HG03159 (cell line): ENCODE measurements around the gene COL9A2.

Source experiments
- ATAC-seq: cut with Tn5 transposase; IDR thresholded peaks from one replicate; pipeline ENCODE4 v1.9.1; 2021; ENCODE audit warnings: mild to moderate bottlenecking, moderate library complexity; ENCODE audit not compliant: unreplicated experiment

Gene COL9A2

DNA sequence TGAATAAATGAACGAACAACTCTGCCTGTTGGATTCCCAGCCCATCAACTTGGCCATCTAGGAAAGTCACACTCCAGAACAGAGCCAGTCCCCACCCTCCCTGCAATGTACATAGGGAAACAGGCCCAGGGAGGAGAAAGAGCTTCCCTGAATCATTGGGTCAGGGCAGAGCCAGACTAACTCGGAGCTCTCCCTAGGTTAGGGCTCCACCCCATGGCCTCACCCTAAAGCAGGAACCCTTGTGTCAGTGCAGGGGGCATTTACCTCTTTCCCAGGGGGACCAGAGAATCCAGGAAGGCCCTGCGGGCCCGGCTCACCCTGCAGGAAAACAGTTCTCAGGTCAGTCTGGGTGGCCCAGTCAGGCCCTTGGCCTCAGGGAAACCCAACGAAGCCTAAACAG lies 11.6 kb downstream of the COL9A2 start:
- no peak for ATAC-seq

DNA sequence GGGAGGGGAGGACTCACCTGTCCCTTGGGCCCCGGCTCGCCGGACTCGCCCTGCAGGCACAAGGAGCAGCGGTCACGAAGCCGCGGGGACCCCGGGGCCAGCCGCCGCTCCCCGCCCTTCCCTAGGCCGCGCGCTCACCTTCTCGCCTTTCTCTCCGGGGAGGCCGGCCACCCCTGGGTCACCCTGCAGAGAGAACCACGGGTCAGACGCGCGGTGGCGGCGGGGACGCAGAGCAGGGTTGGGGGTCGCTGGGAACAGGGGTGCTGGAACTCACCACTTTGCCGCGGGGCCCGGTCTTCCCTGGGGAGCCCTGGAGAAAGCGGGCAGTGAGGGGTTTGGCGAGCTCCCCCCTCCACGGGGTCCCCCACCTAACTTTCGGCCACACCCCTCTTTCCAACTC lies 13.3 kb downstream of the COL9A2 start:
- ATAC-seq = no peak

DNA sequence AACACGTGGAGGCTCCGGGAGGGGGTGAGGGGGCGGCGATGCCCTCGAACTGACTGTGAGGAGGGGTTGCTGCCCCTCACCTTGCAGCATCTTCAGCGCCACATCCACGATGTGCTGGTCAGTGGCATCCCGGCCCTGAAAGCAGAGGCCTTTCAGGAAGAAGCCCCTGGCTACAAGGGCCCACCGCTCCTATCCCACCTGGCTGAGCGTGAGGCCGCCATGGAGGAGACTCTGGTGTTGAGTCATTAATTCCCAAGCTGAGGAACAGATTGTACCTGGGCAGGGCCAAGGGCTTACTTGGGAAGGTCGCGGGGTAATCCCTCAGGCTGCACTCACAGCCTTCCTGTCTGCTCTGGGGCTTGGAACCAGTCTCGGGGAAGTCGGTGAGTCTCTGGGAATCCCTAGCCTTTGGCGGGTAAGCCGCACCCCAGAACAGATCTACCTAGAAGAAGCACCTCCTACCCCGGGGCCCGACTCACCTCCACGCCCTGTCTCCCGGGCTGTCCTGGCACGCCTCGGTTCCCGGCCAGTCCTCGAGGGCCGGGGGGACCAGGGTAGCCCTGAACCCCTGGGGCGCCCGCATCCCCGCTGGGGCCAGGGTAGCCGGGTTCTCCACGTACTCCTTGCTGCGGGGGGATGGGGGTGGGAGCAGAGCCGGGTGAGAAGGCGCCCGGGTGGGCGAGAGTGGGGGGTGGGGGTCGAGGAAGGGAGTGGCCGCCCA lies 13.9 kb downstream of the COL9A2 start:
- ATAC-seq = no peak

DNA sequence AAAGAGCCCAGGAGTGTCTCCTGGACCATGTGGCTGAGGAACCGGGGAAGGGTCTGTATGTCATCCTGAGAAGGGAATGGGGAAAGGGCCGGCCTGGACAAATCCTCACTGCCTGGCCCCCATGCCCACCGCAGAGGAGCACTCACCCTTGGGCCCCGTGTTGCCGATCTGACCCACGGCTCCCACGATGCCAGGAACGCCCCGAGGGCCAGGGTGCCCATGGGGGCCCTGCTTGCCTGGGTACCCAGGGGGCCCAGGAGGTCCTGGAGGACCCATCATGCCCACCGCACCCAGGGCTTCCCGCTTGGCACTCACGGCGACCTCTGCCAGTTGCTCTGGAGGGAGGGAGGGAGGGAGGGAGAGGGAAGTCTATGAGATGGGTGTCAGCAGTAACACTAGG lies 14.6 kb downstream of the COL9A2 start:
- no peak for ATAC-seq

DNA sequence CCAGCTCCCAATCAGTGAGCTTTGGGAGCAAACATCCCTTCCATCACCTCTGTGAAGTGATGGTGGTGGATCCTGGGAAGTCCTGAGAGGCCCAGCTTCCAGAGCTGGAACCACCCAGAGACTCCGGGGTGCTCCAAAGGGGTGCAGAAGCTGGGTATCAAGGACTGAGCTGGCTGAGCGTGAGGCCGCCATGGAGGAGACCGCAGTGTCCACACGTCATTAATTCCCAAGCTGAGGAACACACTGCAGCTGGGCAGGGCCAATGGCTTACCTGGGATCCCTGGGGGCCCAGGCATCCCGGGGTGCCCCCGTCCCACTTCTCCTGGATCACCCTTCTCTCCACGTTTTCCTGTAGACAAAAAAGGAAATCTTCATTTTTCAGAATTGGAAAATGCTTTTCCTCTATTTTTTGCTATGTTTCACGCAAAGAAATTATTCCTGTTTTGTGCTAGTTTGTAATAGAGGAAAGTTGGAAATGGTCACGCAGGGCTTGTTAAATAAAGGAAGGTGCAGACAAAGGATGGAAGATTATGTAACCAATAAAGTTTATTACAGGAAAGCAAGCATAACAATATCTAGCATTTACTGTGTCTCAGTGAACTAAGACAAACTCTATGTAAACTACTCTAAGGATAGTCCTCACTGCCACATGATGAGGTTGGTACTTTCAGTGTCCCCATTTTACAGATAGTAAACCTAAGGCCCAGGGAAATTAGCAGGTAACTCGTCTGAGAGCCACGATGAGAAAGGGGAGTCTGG lies 15.4 kb downstream of the COL9A2 start:
- no peak for ATAC-seq

DNA sequence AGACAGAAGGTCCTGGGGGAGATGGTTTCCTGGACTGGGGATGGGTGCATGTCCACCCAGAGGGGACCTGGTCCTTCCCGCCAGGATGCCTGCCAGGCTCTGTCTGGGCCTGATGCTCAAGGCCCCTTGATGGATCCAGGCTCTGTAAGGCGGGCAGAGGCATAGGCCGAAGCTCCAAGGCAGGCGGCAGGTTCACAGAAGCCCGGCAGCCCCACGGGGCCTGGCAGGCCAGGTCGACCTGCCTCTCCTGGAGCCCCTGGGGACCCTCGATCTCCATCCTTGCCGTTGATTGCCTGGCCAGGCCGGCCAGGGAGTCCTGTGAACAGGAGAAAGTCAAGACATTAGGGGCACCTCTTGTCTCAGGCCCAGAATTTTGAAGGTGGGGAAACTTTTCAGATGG lies 16.0 kb downstream of the COL9A2 start:
- no peak for ATAC-seq

DNA sequence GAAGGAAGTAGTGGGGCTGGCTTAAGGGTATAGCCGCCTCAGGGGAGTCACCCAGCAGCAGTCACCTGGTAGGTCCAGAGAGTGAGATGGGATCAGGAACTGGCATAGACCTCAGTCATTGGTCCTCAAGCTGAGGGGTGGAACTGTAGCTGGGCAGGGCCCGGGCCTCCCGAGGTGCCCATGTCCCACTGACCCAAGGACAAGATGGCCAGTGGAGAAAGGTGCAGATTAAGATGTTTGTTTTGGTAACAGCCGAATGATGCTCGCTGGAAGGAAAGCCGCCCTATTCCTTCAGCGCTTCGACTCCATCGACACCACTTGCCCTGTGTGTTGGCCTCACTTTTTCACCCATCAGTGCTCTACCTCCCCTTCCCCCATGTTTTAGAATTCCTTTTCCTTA lies 16.4 kb downstream of the COL9A2 start:
- ATAC-seq = no peak

DNA sequence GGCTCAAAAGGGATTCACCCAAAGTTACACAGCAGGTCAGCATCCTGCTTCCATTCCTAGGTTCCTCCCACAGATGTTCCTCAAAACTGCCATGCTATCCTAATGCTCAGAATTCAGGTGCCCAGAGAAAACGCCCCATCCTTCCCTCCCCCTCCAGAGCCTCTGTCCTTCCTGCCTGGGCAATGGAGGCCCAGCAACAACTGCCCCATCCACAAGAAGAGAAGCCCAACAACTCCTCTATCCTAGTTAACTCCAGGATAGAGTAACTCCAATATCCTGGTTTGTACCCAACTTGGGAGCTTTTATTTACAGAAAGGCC lies 16.9 kb downstream of the COL9A2 start:
- no peak for ATAC-seq

DNA sequence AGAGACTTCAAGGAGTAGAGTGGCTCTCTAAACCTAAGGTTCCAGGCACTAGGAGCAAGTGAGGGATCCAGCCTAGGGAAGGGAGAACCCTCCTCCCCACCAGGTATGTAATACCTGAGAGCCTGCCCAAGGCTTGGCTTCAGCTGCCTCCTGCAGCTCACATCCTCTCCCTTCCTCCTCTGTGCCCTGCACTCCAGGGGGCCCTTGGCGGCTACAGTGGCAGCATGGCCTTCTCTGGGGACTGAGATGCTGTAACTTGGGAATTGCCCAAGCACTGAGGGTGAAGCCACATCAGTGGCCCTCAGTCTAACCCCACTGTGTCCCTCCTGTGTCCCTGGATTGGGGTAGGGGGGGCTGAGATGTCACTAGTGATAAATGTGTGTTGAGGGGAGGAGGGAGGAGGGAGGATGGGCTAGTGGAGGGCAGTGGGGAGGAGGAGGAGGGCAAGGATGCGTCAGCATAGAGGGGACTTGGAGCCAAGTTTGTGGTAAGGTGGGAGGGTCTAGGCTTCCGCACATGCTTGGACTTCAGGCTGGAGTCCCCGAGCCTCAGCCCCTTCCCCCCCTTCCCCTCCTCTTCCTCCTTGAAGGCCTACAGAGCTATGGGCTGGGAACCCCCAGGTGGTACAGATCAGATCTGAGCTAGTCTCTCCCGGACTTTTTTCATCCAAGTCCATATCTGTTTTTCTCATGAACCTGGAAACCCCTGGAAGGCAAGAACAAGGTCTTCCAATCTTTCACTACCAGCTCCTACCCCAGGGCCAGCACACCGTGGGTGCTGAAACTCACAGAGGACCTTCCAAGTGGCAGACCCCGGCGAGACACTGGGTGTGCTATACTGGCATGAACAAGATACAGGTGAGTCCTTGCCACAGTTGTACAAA lies 17.5 kb downstream of the COL9A2 start:
- ATAC-seq = no peak

DNA sequence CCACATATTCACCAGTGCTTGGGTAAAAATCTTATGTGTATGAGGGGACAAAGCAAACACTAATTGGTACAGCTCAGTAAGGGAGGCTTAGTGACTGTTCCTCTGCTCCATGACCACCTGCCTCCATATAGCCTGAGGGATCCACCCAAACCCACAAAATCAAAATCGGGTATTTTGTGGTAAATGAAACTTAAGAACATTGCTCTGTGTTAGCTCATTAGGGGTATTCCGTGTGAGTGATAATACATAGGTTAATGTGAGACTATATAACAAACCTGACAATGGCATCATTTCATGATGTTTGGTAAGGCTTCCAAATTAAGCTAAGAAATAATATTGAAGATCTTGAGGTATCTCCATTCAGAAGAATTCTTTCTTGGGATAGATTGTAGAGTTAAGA lies 25.8 kb downstream of the COL9A2 start:
- no peak for ATAC-seq

DNA sequence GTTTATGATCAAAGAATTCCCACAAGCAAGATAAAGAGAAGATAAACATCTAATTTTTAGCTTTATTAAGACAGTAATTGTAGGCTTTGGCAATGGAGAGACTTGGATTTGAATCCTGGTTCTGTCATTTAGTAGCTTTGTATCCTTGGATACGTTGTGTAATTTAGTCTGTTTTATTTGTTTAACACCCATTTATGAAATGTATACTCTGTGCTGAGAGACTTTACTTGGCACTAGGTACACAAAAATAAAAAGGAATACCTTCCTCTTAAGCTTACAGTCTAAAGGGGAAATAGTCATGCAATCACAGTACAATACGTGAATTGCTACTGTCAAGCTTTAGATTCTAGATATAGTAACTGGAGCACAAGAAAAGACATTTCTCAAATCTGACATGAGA lies 35.2 kb downstream of the COL9A2 start:
- no peak for ATAC-seq

DNA sequence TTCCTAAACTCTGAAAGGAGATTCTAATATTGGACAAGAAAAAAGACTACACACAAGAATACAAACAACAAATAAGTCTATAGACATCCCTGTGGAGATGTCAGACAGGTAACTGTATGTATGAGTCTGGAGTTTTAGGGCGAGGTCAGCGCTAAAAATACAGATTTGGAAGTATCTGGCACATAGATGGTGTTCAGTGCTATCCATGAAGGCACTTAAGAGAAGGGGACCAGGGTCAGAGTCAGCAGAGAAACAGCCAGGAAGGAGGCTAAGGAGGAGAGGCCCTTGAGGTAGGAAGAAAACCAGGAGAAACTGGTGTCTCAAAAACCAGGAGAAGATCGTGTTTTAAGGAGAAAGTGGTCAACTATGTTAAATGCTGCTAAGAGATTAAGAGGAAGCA lies 41.0 kb downstream of the COL9A2 start:
- ATAC-seq = no peak

DNA sequence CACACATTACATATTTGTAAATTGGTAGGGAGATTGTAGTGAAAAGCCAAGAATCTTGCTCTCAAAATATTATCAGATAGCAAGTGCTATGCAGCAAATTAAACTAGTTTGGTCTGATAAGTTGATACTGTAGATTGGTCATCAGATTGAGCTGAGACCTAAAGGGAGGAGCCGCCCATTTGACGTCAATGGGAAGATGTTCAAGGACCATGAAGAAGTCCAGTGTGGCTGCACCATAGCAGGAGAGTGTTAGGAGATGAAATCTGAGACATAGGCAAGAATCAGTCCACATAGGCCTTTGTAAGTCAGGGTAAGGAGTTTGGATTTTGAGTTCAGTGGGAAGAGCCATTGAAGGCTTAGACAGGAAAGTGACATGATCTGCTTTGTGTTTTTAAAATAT lies 42.8 kb downstream of the COL9A2 start:
- no peak for ATAC-seq

DNA sequence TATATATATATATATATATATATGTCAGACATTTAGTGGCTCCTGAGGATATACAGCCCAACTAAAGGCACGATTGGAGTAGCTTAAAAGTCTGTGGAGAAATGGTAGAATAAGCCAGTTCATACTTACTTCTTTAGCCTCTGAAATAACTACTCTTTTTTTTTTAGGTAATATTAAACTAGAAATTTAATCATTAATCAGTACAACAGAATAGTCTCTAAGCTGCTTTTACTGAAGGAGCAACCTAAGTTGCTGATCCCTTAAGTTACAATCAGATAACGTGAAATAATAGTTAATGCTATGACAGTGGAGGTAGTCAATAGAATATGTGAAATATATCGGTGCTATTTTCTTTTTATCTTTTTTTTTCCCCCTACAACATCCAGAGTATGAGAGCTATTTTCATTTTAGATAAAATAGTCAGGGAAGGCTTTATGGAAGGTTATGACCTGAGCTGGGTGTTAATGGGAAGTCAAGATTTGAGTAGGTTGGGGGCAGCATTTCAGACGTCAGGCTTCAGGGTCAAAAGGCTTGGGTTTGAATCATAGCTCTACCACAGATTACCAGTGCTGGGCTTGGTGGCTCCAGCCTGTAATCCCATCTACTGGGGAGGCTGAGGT lies 43.4 kb downstream of the COL9A2 start:
- no peak for ATAC-seq

DNA sequence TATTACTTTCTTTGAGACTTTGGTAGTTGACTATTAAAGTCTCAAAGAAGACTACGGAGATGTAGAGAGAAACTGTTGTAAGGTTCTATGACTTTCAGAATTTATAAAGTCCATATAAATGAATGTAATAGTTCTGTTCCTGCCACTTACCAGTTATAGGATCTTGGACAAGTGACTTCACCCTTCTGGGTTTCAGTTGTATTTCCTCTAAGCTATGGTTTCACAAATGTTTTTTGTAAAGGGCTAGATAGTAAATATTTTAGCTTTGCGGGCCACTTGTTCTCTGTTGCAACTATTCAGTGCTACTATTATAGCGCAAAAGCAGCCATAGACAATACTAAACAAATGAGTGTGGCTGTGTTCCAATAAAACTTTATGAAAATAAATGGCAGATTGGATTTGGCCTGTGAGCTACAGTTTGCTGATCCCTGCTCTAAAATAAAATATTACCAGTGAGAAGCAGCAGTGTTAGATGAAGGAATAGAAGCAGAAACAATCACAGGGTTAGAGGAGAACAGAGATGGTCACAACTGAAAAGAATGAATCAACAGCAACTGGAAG lies 44.4 kb downstream of the COL9A2 start:
- ATAC-seq = no peak

DNA sequence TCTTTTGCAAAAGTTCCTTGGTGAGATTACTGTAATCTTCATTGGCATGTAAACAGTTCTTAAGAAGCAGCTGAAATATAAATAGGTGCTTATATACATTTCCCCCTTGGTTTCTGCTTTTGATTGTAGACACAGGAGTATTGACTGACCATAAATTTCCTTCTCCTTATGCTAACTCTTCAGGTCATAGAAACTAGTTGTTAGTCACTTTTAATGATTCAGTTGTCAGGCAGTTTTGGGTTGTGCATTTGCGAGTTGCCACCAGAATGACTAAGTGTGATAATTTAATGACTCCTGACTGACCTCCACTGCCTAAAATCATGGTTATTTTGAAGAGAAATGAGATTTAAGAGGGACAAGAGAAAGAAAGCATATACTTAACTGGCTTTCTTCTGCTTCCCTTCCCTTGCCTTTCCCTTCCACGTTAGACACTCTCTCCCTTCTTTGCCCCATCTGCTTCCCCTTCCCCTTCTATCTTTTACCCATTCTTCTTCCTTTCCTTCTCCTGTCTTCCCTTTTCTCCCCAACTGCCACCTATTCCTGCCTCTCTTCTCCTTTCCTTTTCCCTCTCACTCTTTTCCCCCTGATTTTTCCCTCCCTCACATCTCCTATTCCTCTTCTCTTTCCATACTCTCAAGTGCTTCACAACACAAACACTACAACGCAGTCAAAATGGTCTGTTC lies 46.8 kb downstream of the COL9A2 start:
- no peak for ATAC-seq

DNA sequence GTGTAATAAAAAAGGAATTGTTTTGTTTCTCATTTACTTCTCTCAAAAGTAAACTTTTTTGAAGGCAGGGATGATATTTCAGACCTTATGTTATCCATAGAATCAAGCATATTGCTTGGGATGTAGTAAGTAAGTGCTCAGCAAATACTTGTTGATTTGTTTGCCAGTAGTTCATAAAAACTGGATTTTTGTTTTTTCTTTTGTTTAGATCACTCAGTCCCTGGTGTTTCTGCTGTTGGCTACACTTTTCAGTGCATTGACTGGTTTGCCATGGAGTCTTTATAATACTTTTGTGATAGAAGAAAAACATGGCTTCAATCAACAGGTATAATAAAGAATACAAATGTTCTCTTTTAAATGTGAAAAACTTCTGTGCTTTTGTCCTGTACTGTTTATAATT lies 48.9 kb downstream of the COL9A2 start:
- ATAC-seq = no peak

DNA sequence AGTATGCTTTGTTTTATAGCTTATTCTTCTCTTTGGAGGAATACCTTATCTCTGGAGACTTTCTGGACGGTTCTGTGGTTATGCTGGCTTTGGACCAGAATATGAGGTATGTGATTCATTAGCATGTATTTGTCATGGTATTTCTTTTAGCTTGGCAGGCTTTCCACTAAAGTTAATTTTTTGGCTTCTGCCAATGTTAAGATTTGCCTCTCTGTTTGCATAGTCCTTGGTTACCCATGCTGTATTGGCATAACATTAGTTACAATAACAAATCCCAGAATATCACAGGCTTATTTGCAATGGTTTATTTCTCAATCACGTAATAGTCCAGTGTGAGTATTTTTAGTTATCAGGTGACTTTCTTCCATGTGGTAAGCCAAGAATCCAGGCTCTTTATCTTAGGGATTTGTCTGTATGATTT lies 49.3 kb downstream of the COL9A2 start:
- no peak for ATAC-seq

DNA sequence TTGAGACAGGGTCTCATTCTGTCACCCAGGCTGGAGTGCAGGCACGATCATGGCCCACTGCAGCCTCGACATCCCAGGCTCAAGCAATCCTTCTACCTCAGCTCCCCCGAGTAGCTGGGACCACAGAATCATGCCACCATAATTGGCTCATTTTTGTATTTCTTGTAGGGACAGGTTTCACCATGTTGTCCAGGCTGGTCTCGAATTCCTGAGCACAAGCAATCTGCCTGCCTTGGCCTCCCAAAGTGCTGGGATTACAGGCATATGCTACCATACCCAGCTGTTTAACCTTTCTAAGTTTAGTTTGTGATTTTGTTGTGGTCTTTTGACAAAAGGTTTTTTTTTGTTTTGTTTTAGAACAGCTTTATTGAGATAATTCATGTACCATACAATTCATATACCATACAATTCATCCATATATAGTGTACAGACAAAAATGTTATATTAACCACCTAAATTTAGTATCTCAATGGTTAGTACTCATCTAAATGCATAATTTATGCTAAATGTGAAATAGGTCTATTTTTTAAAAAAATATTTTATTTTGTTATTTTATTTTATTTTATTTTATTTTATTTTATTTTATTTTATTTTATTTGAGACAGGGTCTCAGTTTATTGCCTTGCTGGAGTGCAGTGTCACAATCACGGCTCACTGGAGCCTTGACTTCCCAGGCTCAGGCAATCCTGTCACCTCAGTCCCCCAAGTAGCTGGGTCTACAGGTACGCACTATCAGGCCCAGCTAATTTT lies 50.1 kb downstream of the COL9A2 start:
- no peak for ATAC-seq

DNA sequence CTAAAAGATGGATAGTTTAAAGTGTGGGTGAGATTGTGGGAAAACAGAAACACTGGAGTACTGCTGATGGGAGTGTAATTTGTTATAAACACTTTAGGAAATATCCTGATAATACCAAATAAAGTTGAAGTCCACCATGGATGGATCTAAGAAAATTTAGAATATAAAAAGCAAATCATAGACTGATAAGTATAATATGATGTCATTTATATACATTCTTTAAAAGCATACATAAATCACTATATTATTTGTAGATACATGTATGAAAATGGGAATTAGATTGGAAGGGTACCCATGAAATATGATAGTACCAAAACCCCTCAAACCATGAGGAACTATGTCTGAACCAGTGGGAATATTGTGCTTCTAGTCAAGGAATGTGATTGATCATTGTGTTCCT lies 51.2 kb downstream of the COL9A2 start:
- no peak for ATAC-seq
